ENCODE measurements around the gene TGFBR1. TPM values are rescaled to one million over a fixed set of nuclear protein-coding genes. Genes with fewer than 3 reads are reported as not detected.
A peak's percentile ranks its signal among the peaks of the same experiment; 100 is the strongest.

Gene TGFBR1
- total RNA-seq, 2 experiments from 2014 or later: 12.9 to 14.6 TPM

DNA sequence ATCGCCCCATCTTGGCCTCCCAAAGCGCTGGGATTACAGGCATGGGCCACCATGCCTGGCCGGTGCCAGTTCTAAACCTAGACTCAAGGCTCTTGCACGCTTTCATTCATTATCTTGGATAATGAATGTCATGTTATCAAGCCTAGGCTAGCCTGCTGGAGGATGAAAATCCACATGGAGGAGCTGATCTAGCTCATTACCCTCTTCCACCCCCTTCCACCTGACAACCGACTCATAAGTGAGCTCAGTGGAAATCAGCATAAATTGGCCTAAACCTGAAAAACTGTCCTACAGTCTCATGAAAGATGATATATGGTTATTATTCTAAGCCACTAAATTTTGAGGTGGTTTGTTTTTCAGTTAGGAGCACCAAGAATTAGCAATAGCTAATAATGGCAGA, 3.6 kb upstream of the TGFBR1 start:
- TF ChIP-seq, protein P1, sequence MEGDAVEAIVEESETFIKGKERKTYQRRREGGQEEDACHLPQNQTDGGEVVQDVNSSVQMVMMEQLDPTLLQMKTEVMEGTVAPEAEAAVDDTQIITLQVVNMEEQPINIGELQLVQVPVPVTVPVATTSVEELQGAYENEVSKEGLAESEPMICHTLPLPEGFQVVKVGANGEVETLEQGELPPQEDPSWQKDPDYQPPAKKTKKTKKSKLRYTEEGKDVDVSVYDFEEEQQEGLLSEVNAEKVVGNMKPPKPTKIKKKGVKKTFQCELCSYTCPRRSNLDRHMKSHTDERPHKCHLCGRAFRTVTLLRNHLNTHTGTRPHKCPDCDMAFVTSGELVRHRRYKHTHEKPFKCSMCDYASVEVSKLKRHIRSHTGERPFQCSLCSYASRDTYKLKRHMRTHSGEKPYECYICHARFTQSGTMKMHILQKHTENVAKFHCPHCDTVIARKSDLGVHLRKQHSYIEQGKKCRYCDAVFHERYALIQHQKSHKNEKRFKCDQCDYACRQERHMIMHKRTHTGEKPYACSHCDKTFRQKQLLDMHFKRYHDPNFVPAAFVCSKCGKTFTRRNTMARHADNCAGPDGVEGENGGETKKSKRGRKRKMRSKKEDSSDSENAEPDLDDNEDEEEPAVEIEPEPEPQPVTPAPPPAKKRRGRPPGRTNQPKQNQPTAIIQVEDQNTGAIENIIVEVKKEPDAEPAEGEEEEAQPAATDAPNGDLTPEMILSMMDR (IDR thresholded peaks at IDR 0.05): no peak
- H3K9me3 Mint-ChIP-seq: peaks cover 4% of the 10 kb centered on the region
- Histone ChIP-seq H3K36me3 (ENCODE audit: insufficient read depth, low read length) (no peaks in the 10 kb centered on the region), H3K4me3 (ENCODE audit: low read length) (no peak overlapping the region), H3K27ac (ENCODE audit: low read depth in 1 of 2, low read length in 2 of 2) (no peak overlapping the region), H3K9me3 (ENCODE audit: control insufficient read depth in 1 of 2, insufficient read depth in 1 of 2, low read length in 2 of 2) (no peaks in the 10 kb centered on the region), H3K4me1 (ENCODE audit: insufficient read depth, low read length) (peaks cover 15% of the 10 kb centered on the region), H3K27me3 (ENCODE audit: control insufficient read depth in 1 of 2, insufficient read depth in 2 of 2, low read length in 2 of 2) (no peaks in the 10 kb centered on the region)
- H3K36me3 Mint-ChIP-seq (ENCODE audit: low read depth): peaks cover 14% of the 10 kb centered on the region
- no peak overlapping the region for H3K27ac Mint-ChIP-seq
- DNase-seq: no peak
- no peak for ATAC-seq (ENCODE audit: poor library complexity)
- no peaks in the 10 kb centered on the region for H3K27me3 Mint-ChIP-seq
- POLR2A ChIA-PET: interaction anchor here (0.8 kb wide), 1 partner anchor 43 kb away, joined by 5 read pairs; no protein-coding TSS in a partner anchor
- CTCF ChIA-PET: interaction anchor here (1.4 kb wide), 2 partner anchors 38 to 39 kb away, joined by 3 to 6 read pairs; no protein-coding TSS in a partner anchor
- no peak overlapping the region for H3K4me3 Mint-ChIP-seq
- intact Hi-C loops (cut with DNase I, micrococcal nuclease): loop anchor here in 1 of 2 experiments (10.0 kb wide), 1 partner anchor 1116 kb away; the partner anchor contains the start of gene ANP32B
- H3K4me1 Mint-ChIP-seq (ENCODE audit: low read depth): peaks cover 42% of the 10 kb centered on the region

DNA sequence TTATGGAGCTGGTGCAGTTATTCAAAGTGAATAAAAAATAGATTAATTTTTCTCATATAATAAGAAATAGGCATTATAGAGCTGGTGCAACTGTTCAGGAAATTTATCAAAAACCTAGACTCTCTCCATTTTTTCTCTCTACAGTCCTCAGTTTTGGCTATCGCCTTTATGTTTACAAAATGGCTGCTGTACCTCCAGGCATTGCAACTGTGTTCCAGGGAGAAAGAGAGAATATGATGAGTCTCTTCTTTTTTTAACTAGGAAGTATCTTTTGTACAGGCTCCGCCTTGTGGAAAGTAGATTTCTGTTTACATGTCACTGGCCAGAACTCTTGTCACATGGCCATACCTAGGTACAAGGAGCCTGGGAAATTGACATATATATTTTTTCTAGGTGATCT, 3.1 kb upstream of the TGFBR1 start:
- H3K27me3 Mint-ChIP-seq: no peaks in the 10 kb centered on the region
- POLR2A ChIA-PET: interaction anchor here (0.8 to 6.0 kb wide), 4 partner anchors 10 to 44 kb away, joined by 3 to 52 read pairs (median 12); no protein-coding TSS in a partner anchor
- no peak overlapping the region for H3K27ac Mint-ChIP-seq
- Histone ChIP-seq H3K4me3 (ENCODE audit: low read length) (no peak overlapping the region), H3K9me3 (ENCODE audit: control insufficient read depth in 1 of 2, insufficient read depth in 1 of 2, low read length in 2 of 2) (no peaks in the 10 kb centered on the region), H3K36me3 (ENCODE audit: insufficient read depth, low read length) (no peaks in the 10 kb centered on the region), H3K27ac (ENCODE audit: low read depth in 1 of 2, low read length in 2 of 2) (no peak overlapping the region), H3K4me1 (ENCODE audit: insufficient read depth, low read length) (peaks cover 20% of the 10 kb centered on the region), H3K27me3 (ENCODE audit: control insufficient read depth in 1 of 2, insufficient read depth in 2 of 2, low read length in 2 of 2) (no peaks in the 10 kb centered on the region)
- peaks cover 14% of the 10 kb centered on the region for H3K36me3 Mint-ChIP-seq (ENCODE audit: low read depth)
- no peak overlapping the region for H3K4me3 Mint-ChIP-seq
- H3K4me1 Mint-ChIP-seq (ENCODE audit: low read depth): peaks cover 43% of the 10 kb centered on the region
- no peak for ATAC-seq (ENCODE audit: poor library complexity)
- no peak for DNase-seq
- CTCF ChIA-PET: interaction anchor here (1.4 kb wide), 2 partner anchors 37 to 39 kb away, joined by 3 to 6 read pairs; no protein-coding TSS in a partner anchor
- intact Hi-C loops (cut with DNase I, micrococcal nuclease): loop anchor here (2.0 to 10.0 kb wide), 2 partner anchors 43 to 1117 kb away; partner anchors contain the start of gene ANP32B (in 1 of the 2)
- peaks cover 4% of the 10 kb centered on the region for H3K9me3 Mint-ChIP-seq
- TF ChIP-seq, protein P1 (IDR thresholded peaks at IDR 0.05): no peak

- H3K4me3 Mint-ChIP-seq: peak overlapping the region; percentile 93
- ATAC-seq (ENCODE audit: poor library complexity) (no peak), DNase-seq (peak in 1 of 14 experiments; percentile 21)
- H3K9me3 ChIP-seq (ENCODE audit: control insufficient read depth in 1 of 2, insufficient read depth in 1 of 2, low read length in 2 of 2): no peaks in the 10 kb centered on the region
- no peak overlapping the region for H3K4me3 ChIP-seq (ENCODE audit: low read length)
- ChIA-PET CTCF (interaction anchor here (1.0 to 2.3 kb wide), 5 partner anchors 10 to 89 kb away, joined by 3 to 9 read pairs (median 4); no protein-coding TSS in a partner anchor), POLR2A (interaction anchor here (0.6 to 6.0 kb wide), 21 partner anchors 8 to 1470 kb away, joined by 3 to 73 read pairs (median 9); partner anchors contain the start of genes NCBP1 and TSTD2)
- H3K27me3 Mint-ChIP-seq: no peaks in the 10 kb centered on the region
- no peaks in the 10 kb centered on the region for H3K36me3 ChIP-seq (ENCODE audit: insufficient read depth, low read length)
- H3K9me3 Mint-ChIP-seq: peaks cover 4% of the 10 kb centered on the region
- intact Hi-C loops (cut with DNase I, micrococcal nuclease): loop anchor here (2.0 to 10.0 kb wide), 2 partner anchors 44 to 1118 kb away; partner anchors contain the start of gene ANP32B (in 1 of the 2)
- peaks cover 56% of the 10 kb centered on the region for H3K4me1 Mint-ChIP-seq (ENCODE audit: low read depth)
- TF ChIP-seq, protein P1 (IDR thresholded peaks at IDR 0.05): no peak
- H3K27me3 ChIP-seq (ENCODE audit: control insufficient read depth in 1 of 2, insufficient read depth in 2 of 2, low read length in 2 of 2): no peaks in the 10 kb centered on the region
- peaks cover 14% of the 10 kb centered on the region for H3K36me3 Mint-ChIP-seq (ENCODE audit: low read depth)
- H3K4me1 ChIP-seq (ENCODE audit: insufficient read depth, low read length): peaks cover 31% of the 10 kb centered on the region
- peak overlapping the region; percentile 93 for H3K27ac Mint-ChIP-seq
- peak overlapping the region in 1 of 2 donors; percentile 74 for H3K27ac ChIP-seq (ENCODE audit: low read depth in 1 of 2, low read length in 2 of 2)
Observed at GRCh38 chr9:99103054-99103895, 1.6 kb upstream of the TGFBR1 start.
